Trophoblast cell (in vitro differentiated cells and primary cell): Measurements from ENCODE around the gene CLDN24.

Source experiments
- DNase-seq, 2 donors: peaks; one replicate each; pipeline ENCODE4 v3.0.0-alpha.2; 2016
- H2AFZ ChIP-seq: 2 replicates; pipeline ENCODE4 v1.6.1; 2013; ENCODE audit warnings: low read length, moderate library complexity, mild to moderate bottlenecking; ENCODE audit not compliant: insufficient read depth, poor library complexity
- H2AK5ac ChIP-seq: 2 replicates; pipeline ENCODE4 v1.6.1; 2013; ENCODE audit warnings: mild to moderate bottlenecking, low read length
- H2BK120ac ChIP-seq: 2 replicates; pipeline ENCODE4 v1.6.1; 2013; ENCODE audit warnings: low read length, mild to moderate bottlenecking, moderate library complexity; ENCODE audit not compliant: insufficient read depth, poor library complexity
- H2BK12ac ChIP-seq: 2 replicates; pipeline ENCODE4 v1.6.1; 2013; ENCODE audit warnings: mild to moderate bottlenecking, low read length, moderate library complexity
- H2BK5ac ChIP-seq: 2 replicates; pipeline ENCODE4 v1.6.1; 2013; ENCODE audit warnings: low read length, low read depth, moderate library complexity, mild to moderate bottlenecking; ENCODE audit not compliant: poor library complexity
- H3K14ac ChIP-seq: 2 replicates; pipeline ENCODE4 v1.6.1; 2013; ENCODE audit warnings: mild to moderate bottlenecking, low read length
- H3K18ac ChIP-seq: 2 replicates; pipeline ENCODE4 v1.6.1; 2013; ENCODE audit warnings: mild to moderate bottlenecking, low read length
- H3K23ac ChIP-seq: 2 replicates; pipeline ENCODE4 v1.6.1; 2013; ENCODE audit warnings: low read length
- H3K27ac ChIP-seq: 2 replicates; pipeline ENCODE4 v1.5.1; 2013; ENCODE audit warnings: low read depth, mild to moderate bottlenecking, inconsistent platforms, low read length, moderate library complexity
- H3K27me3 ChIP-seq: 2 replicates; pipeline ENCODE4 v1.6.1; 2013; ENCODE audit warnings: inconsistent platforms, mild to moderate bottlenecking, low read length, moderate library complexity; ENCODE audit not compliant: insufficient read depth
- H3K36me3 ChIP-seq, 2 experiments: 1 replicate in 1 of 2; 2 replicates in 1 of 2; pipeline ENCODE4 v1.6.1; 2013; ENCODE audit warnings: low read length in 2 of 2, mild to moderate bottlenecking in 2 of 2, moderate library complexity in 1 of 2; ENCODE audit not compliant: insufficient read depth in 2 of 2, control insufficient read depth in 1 of 2
- H3K4ac ChIP-seq: 2 replicates; pipeline ENCODE4 v1.6.1; 2013; ENCODE audit warnings: low read depth, mild to moderate bottlenecking, low read length, moderate library complexity
- H3K4me1 ChIP-seq, 2 experiments: 1 replicate in 1 of 2; 2 replicates in 1 of 2; pipeline ENCODE4 v1.6.1; 2013; ENCODE audit warnings: low read length in 2 of 2, mild to moderate bottlenecking in 2 of 2, moderate library complexity in 1 of 2; ENCODE audit not compliant: insufficient read depth in 2 of 2, control insufficient read depth in 1 of 2
- H3K4me2 ChIP-seq: 2 replicates; pipeline ENCODE4 v1.6.1; 2013; ENCODE audit warnings: inconsistent platforms, mild to moderate bottlenecking, low read length, moderate library complexity
- H3K4me3 ChIP-seq: 2 replicates; pipeline ENCODE4 v1.5.1; 2013; ENCODE audit warnings: mild to moderate bottlenecking, low read depth, low read length, inconsistent platforms
- H3K79me1 ChIP-seq: one replicate; pipeline ENCODE4 v1.6.1; 2013; ENCODE audit warnings: low read length
- H3K79me2 ChIP-seq: 2 replicates; pipeline ENCODE4 v1.6.1; 2013; ENCODE audit warnings: low read length, mild to moderate bottlenecking; ENCODE audit not compliant: control insufficient read depth, insufficient read depth, poor library complexity
- H3K9ac ChIP-seq: 2 replicates; pipeline ENCODE4 v1.6.1; 2013; ENCODE audit warnings: mild to moderate bottlenecking, low read length
- H3K9me3 ChIP-seq: 2 replicates; pipeline ENCODE4 v1.6.1; 2013; ENCODE audit warnings: low read depth, mild to moderate bottlenecking, control low read depth, inconsistent platforms, low read length; ENCODE audit not compliant: insufficient read depth
- H4K12ac ChIP-seq: 2 replicates; pipeline ENCODE4 v1.6.1; 2013; ENCODE audit warnings: low read depth, mild to moderate bottlenecking, low read length, moderate library complexity
- H4K8ac ChIP-seq: 2 replicates; pipeline ENCODE4 v1.6.1; 2013; ENCODE audit warnings: low read depth, mild to moderate bottlenecking, low read length, moderate library complexity
- H4K91ac ChIP-seq: one replicate; pipeline ENCODE4 v1.6.1; 2013; ENCODE audit warnings: low read depth, mild to moderate bottlenecking, low read length, moderate library complexity
- WGBS: extraction: QIAGEN DNeasy Blood & Tissue Kit; methylation state at CpG from one replicate; pipeline ENCODE4 v1.1.7; 2013; ENCODE audit warnings: missing lambda C conversion rate; ENCODE audit not compliant: insufficient read length, insufficient coverage; ENCODE audit errors: extremely low coverage; 5-methylcytosine and 5-hydroxymethylcytosine counted together

Gene CLDN24

DNA sequence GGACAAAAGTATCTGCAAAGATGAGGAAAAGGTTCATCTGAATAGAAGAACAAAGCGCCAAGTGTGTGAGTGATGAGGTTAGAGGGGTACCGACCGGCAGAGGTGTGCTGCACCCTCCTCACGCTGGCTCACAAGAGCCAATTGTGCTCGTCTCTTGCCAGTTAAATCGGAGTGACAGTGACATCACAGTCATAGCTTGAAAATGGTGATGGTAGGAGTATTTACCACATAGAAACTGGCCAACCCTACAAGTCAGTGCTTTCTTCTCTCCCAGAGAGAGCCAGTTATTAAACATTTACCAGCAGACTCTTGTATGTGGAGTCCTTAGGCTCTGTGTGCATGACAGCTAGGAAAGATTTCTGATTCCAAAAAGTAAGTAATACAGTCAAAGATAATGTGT is 34.5 kb downstream of the CLDN24 start:
- H3K23ac ChIP-seq = no peak overlapping the region
- no peak overlapping the region for H3K4me2 ChIP-seq
- no CpG with 5 or more reads among the region's 6 CpGs for WGBS
- peaks cover 26 to 37% of the 10 kb centered on the region in 2 experiments for H3K36me3 ChIP-seq
- no peak overlapping the region for H2BK5ac ChIP-seq
- no peaks in the 10 kb centered on the region for H3K27me3 ChIP-seq
- H2BK12ac ChIP-seq = no peak overlapping the region
- H4K8ac ChIP-seq = no peak overlapping the region
- no peak overlapping the region for H4K12ac ChIP-seq
- H3K27ac ChIP-seq = no peak overlapping the region
- no peak for DNase-seq
- no peak overlapping the region for H3K14ac ChIP-seq
- no peak overlapping the region for H3K4me3 ChIP-seq
- H2AFZ ChIP-seq = no peak overlapping the region
- no peaks in the 10 kb centered on the region for H3K79me1 ChIP-seq
- H3K4ac ChIP-seq = no peak overlapping the region
- no peak overlapping the region for H3K18ac ChIP-seq
- H4K91ac ChIP-seq = no peak overlapping the region
- no peaks in the 10 kb centered on the region for H3K79me2 ChIP-seq
- H3K9ac ChIP-seq = no peak overlapping the region
- H2AK5ac ChIP-seq = no peak overlapping the region
- no peaks in the 10 kb centered on the region for H3K4me1 ChIP-seq
- H2BK120ac ChIP-seq = no peak overlapping the region
- H3K9me3 ChIP-seq = no peaks in the 10 kb centered on the region

DNA sequence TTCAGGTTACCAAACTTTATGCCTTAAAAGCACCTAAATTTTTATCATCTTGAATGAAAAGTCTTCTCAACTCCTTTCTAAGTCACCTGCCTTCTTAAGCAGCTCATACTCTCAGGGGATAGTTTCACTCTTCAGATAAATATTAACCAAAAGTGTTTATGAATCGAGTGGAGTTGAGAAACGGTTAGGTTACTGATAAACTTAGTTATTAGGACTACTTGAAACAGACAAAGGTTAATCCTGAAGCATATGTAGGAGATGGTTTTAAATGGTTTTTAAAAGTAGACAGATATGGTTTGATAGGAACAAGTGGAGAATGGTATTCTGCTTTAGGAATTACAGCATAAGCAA is 34.9 kb downstream of the CLDN24 start:
- H3K9me3 ChIP-seq = no peaks in the 10 kb centered on the region

GRCh38 chr4:183286590-183287308 is 35.5 kb downstream of the CLDN24 start:
- H3K79me1 ChIP-seq = no peaks in the 10 kb centered on the region
- H4K12ac ChIP-seq = no peak overlapping the region
- H2AFZ ChIP-seq = no peak overlapping the region
- H3K14ac ChIP-seq = no peak overlapping the region
- no peaks in the 10 kb centered on the region for H3K27me3 ChIP-seq
- no peak overlapping the region for H2BK5ac ChIP-seq
- DNase-seq = no peak
- no peak overlapping the region for H3K4me2 ChIP-seq
- no peak overlapping the region for H3K18ac ChIP-seq
- peaks cover 24 to 40% of the 10 kb centered on the region in 2 experiments for H3K36me3 ChIP-seq
- H3K9ac ChIP-seq = no peak overlapping the region
- no peak overlapping the region for H3K23ac ChIP-seq
- no peak overlapping the region for H4K91ac ChIP-seq
- no peak overlapping the region for H3K4ac ChIP-seq
- no peak overlapping the region for H2BK12ac ChIP-seq
- no peak overlapping the region for H2AK5ac ChIP-seq
- no peak overlapping the region for H4K8ac ChIP-seq
- no CpG with 5 or more reads among the region's 11 CpGs for WGBS
- H3K4me3 ChIP-seq = peak overlapping the region; percentile 41
- H3K27ac ChIP-seq = no peak overlapping the region
- no peak overlapping the region for H2BK120ac ChIP-seq
- no peaks in the 10 kb centered on the region for H3K4me1 ChIP-seq
- no peaks in the 10 kb centered on the region for H3K9me3 ChIP-seq
- no peaks in the 10 kb centered on the region for H3K79me2 ChIP-seq

More for the DNA sequence above, 34.9 kb downstream of the CLDN24 start:
- no CpG with 5 or more reads among the region's 2 CpGs for WGBS
- Histone ChIP-seq H3K27me3 (no peaks in the 10 kb centered on the region), H4K12ac (no peak overlapping the region), H3K27ac (no peak overlapping the region), H3K23ac (no peak overlapping the region), H4K91ac (no peak overlapping the region), H2AK5ac (no peak overlapping the region), H4K8ac (no peak overlapping the region), H3K4me1 (no peaks in the 10 kb centered on the region), H3K4me3 (no peak overlapping the region), H2BK5ac (no peak overlapping the region), H3K79me1 (no peaks in the 10 kb centered on the region), H3K14ac (no peak overlapping the region), H2BK120ac (no peak overlapping the region), H3K36me3 (peaks cover 26 to 40% of the 10 kb centered on the region in 2 experiments), H2BK12ac (no peak overlapping the region), H3K9ac (no peak overlapping the region), H3K18ac (no peak overlapping the region), H3K4me2 (no peak overlapping the region), H3K79me2 (no peaks in the 10 kb centered on the region), H2AFZ (no peak overlapping the region), H3K4ac (no peak overlapping the region)
- no peak for DNase-seq

DNA sequence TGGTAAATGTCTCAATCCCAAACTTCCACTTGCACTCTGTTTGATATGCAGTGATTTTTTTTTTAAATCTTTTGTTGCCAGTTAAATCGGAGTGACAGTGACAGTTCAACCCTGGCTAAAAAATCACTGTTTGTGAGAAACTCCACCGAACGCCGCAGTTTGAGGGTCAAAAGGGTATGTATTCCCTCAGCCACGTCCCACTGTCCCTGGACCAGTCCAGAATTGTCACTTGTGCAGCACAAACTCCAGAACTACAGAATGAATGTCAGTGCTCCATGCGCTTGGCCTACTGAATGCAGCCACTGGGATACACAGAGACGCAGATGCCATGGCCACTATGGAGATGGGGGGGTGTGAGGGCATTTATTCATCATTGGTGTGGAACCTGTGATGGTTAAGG is 36.3 kb downstream of the CLDN24 start:
- DNase-seq = no peak
- Histone ChIP-seq H3K79me1 (no peaks in the 10 kb centered on the region), H3K9me3 (no peaks in the 10 kb centered on the region), H4K12ac (no peak overlapping the region), H3K4me2 (no peak overlapping the region), H3K9ac (no peak overlapping the region), H3K4ac (no peak overlapping the region), H3K18ac (no peak overlapping the region), H3K14ac (no peak overlapping the region), H2AK5ac (no peak overlapping the region), H3K4me3 (no peak overlapping the region), H3K23ac (no peak overlapping the region), H3K27ac (no peak overlapping the region), H2BK12ac (no peak overlapping the region), H2BK5ac (no peak overlapping the region), H4K8ac (no peak overlapping the region), H2BK120ac (no peak overlapping the region), H2AFZ (no peak overlapping the region), H4K91ac (no peak overlapping the region), H3K27me3 (no peaks in the 10 kb centered on the region), H3K4me1 (no peaks in the 10 kb centered on the region), H3K79me2 (no peaks in the 10 kb centered on the region), H3K36me3 (peaks cover 24 to 38% of the 10 kb centered on the region in 2 experiments)
- WGBS = no CpG with 5 or more reads among the region's 7 CpGs
